ENCODE data around the gene DBET. TPM values are rescaled to one million over a fixed set of nuclear protein-coding genes. Genes with fewer than 3 reads are reported as not detected.
"Not testable (repeated sequence)": the region's sequence is repeated elsewhere in the genome, so short reads cannot be mapped to it uniquely, and the experiment has no call there.

The DBET gene
- total RNA-seq: not detected

GRCh38 chr4:190064342-190064741, at the start of gene DBET:
DBET (plus strand) TSS chr4:190064502.
- intact Hi-C loops (cut with DNase I; ENCODE audit: low total_unique reads); in situ Hi-C loops (cut with MboI; ENCODE audit: low pct_ligation_motif_present in 1 of 4, low pct_unique_long_range_greater_than_20kb in 1 of 4, low sequenced_read_pairs in 3 of 4); H3K27ac ChIP-seq; H3K4me1 ChIP-seq; H3K27me3 ChIP-seq; H3K9me3 ChIP-seq; DNase-seq; H3K4me3 ChIP-seq; H3K36me3 ChIP-seq: not testable (repeated sequence)
- 17 to 33% methylated on average over 1 to 2 of the region's 2 CpGs for WGBS, 2 donors (ENCODE audit: low coverage in 1 of 2)

- no peak overlapping the region for H3K27ac ChIP-seq
- 15% methylated on average over 48 of the region's 76 CpGs; no CpG with 5 or more reads in 1 of the 2 donors for WGBS, 2 donors (ENCODE audit: low coverage in 1 of 2)
- no peak for DNase-seq
- no peaks in the 10 kb centered on the region for H3K36me3 ChIP-seq
- peaks cover 81% of the 10 kb centered on the region for H3K27me3 ChIP-seq
- H3K4me3 ChIP-seq: peak overlapping the region in 2 of 4 donors; percentile 20 to 36
- intact Hi-C loops (cut with DNase I; ENCODE audit: low total_unique reads) (no loop called here), in situ Hi-C loops (cut with MboI; ENCODE audit: low pct_ligation_motif_present in 1 of 4, low pct_unique_long_range_greater_than_20kb in 1 of 4, low sequenced_read_pairs in 3 of 4) (no loop called here)
- TF ChIP-seq POLR2AphosphoS5 (IDR thresholded peaks at IDR 0.05): no peak
- no peak for TF ChIP-seq EP300 (IDR thresholded peaks at IDR 0.05; ENCODE audit: low read depth)
- TF ChIP-seq CTCF (IDR thresholded peaks at IDR 0.05): no peak
- TF ChIP-seq POLR2A (IDR thresholded peaks at IDR 0.05): no peak
- H3K4me1 ChIP-seq: peaks cover 0 to 13% (median 6%) of the 10 kb centered on the region in 4 donors
- no peaks in the 10 kb centered on the region for H3K9me3 ChIP-seq
Observed at GRCh38 chr4:190014771-190015537, 49.3 kb upstream of the DBET start.

GRCh38 chr4:190015538-190016368, 48.5 kb upstream of the DBET start:
- Histone ChIP-seq H3K4me1 (peaks cover 0 to 21% (median 7%) of the 10 kb centered on the region in 4 donors), H3K27ac (no peak overlapping the region), H3K4me3 (no peak overlapping the region), H3K9me3 (no peaks in the 10 kb centered on the region), H3K27me3 (peaks cover 89% of the 10 kb centered on the region), H3K36me3 (no peaks in the 10 kb centered on the region)
- TF ChIP-seq POLR2AphosphoS5 (IDR thresholded peaks at IDR 0.05) (no peak), POLR2A (IDR thresholded peaks at IDR 0.05) (no peak), CTCF (IDR thresholded peaks at IDR 0.05) (no peak), EP300 (IDR thresholded peaks at IDR 0.05; ENCODE audit: low read depth) (no peak)
- in situ Hi-C loops (cut with MboI; ENCODE audit: low pct_ligation_motif_present in 1 of 4, low pct_unique_long_range_greater_than_20kb in 1 of 4, low sequenced_read_pairs in 3 of 4): no loop called here
- DNase-seq: no peak
- WGBS, 2 donors (ENCODE audit: low coverage in 1 of 2): 23 to 25% methylated on average over 3 to 43 of the region's 43 CpGs
- intact Hi-C loops (cut with DNase I; ENCODE audit: low total_unique reads): no loop called here

- in situ Hi-C loops (cut with MboI; ENCODE audit: low pct_ligation_motif_present in 1 of 4, low pct_unique_long_range_greater_than_20kb in 1 of 4, low sequenced_read_pairs in 3 of 4): no loop called here
- intact Hi-C loops (cut with DNase I; ENCODE audit: low total_unique reads): no loop called here
- H3K27me3 ChIP-seq: peaks cover 96% of the 10 kb centered on the region
- no peak for DNase-seq
- no peak overlapping the region for H3K4me3 ChIP-seq
- peaks cover 0 to 28% (median 12%) of the 10 kb centered on the region in 4 donors for H3K4me1 ChIP-seq
- H3K27ac ChIP-seq: no peak overlapping the region
- H3K36me3 ChIP-seq: no peaks in the 10 kb centered on the region
- H3K9me3 ChIP-seq: no peaks in the 10 kb centered on the region
- 0 to 31% methylated on average over 1 to 39 of the region's 43 CpGs for WGBS, 2 donors (ENCODE audit: low coverage in 1 of 2)
- no peak for TF ChIP-seq CTCF (IDR thresholded peaks at IDR 0.05)
- no peak for TF ChIP-seq EP300 (IDR thresholded peaks at IDR 0.05; ENCODE audit: low read depth)
- no peak for TF ChIP-seq POLR2A (IDR thresholded peaks at IDR 0.05)
- no peak for TF ChIP-seq POLR2AphosphoS5 (IDR thresholded peaks at IDR 0.05)
Observed at GRCh38 chr4:190016369-190017289, 47.7 kb upstream of the DBET start.

Data from transverse colon (tissue), 4 donors.